ENCODE data around the gene FLT3LG.

The FLT3LG gene

GRCh38 chr19:49488046-49488862, 14.2 kb downstream of the FLT3LG start:
- TF ChIP-seq CTCF (conservative IDR thresholded peaks at IDR 0.05): no peak

GRCh38 chr19:49488863-49489537, 15.0 kb downstream of the FLT3LG start:
- TF ChIP-seq CTCF (conservative IDR thresholded peaks at IDR 0.05): no peak
- peak overlapping the region; percentile 96 for H3K27ac ChIP-seq

More at GRCh38 chr19:49488046-49488862, 14.2 kb downstream of the FLT3LG start:
- peak overlapping the region; percentile 96 for H3K27ac ChIP-seq

- TF ChIP-seq CTCF (conservative IDR thresholded peaks at IDR 0.05): peak; percentile 71
- H3K27ac ChIP-seq: peak overlapping the region; percentile 96
Observed at GRCh38 chr19:49489601-49490167, 15.7 kb downstream of the FLT3LG start.

- no peak for TF ChIP-seq CTCF (conservative IDR thresholded peaks at IDR 0.05)
- H3K27ac ChIP-seq: peak overlapping the region; percentile 96
Observed at GRCh38 chr19:49490287-49491029, 16.4 kb downstream of the FLT3LG start.

GRCh38 chr19:49491030-49491803, 17.2 kb downstream of the FLT3LG start:
- peak overlapping the region; percentile 96 for H3K27ac ChIP-seq
- no peak for TF ChIP-seq CTCF (conservative IDR thresholded peaks at IDR 0.05)

GRCh38 chr19:49491804-49492572, 18.0 kb downstream of the FLT3LG start:
- H3K27ac ChIP-seq: peak overlapping the region; percentile 96; the same call in 1 of the 2 replicates
- no peak for TF ChIP-seq CTCF (conservative IDR thresholded peaks at IDR 0.05)

All from VCaP (cell line).